ENCODE data around the gene IFNL1. TPM values are rescaled to one million over a fixed set of nuclear protein-coding genes. Genes with fewer than 3 reads are reported as not detected.
"Not testable (repeated sequence)": the region's sequence is repeated elsewhere in the genome, so short reads cannot be mapped to it uniquely, and the experiment has no call there.

Gene IFNL1
- total RNA-seq, 1 donor from 2014 or later, result not detected

DNA sequence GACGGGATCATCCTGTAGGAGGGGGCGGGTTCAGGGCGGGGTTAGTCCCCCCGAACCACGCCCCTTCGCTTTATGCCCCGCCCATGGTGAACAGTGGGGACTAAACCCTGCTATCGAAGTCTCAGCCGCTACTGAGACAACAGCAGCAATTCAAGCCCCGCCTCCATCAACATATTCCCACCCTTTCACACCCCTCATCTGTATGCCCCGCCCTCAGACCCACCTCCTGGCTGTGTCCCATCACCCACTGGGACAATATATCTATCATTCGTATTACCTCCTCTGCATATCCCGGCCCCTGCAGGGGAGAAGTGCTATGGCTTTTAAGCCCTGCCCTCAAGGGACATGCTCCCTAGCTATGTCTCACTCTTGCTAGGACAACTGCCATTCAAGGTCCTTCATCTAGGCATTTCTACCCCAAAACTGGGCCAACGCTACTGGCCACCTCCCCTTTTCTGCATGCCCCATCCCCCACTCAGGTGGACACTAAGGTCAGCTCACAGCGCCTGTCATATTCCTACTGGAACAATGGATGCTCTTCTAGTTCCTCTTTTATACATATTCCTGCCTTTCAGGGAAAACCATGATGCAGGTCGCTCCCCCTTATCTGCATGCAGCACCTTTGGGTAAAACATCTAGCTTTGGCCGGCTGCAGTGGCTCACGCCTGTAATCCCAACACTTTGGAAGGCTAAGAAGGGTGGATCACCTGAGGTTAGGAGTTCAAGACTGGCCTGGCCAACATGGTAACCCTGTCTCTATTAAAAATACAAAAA, 12.5 kb downstream of the IFNL1 start:
- peak; percentile 21 for DNase-seq

DNA sequence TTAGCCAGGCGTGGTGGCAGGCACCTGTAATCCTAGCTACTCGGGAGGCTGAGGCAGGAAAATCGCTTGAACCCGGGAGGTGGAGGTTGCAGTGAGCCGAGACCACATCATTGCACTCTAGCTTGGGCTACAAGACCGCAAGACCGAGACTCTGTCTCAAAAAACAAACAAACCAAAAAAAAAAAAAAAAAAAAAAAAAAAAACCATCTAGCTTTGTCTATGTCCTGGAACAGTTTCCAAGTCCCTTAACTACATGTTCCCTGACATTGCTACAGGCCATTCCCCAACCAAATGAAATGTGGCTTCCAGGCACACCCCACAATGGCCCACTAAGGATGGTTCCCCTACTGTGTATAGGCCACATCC, 13.1 kb downstream of the IFNL1 start:
- not testable (repeated sequence) for DNase-seq

DNA sequence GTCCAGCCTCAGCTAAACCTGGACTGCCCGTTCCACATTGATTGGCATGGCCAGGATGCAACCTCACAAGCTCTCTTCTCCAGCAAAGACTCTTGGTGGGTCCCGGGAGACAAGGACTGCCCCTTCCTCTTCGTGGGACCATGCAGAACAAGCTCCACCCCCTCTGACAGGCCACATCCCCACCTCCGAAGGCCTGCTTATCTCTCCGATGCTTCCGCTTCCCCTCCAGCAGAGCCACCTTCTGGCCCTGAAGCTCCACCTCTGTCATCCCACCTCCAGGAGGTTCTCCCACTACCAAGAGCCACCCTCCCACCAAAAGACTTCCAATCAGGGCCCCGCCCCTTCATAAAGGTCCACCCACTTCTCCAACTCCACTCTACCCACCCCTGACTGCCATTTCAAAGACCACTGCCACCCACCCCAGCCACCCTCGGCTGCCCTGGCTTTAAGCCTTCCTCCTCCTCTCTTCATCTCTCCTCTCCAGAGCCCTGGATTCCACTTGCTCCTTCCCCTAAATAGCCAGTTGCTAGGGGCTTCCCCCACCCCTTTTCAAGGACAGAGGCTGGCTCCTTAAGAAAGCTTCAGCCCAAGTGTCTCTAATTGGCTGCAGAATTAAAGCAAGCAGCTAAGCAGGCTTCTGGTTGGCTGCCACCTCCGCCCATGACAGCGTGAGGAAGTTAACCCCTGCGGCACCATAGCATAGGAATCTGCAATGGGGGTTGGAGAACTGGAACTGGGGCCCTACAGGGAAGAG, 14.5 kb downstream of the IFNL1 start:
- DNase-seq, result peak; percentile 43

DNA sequence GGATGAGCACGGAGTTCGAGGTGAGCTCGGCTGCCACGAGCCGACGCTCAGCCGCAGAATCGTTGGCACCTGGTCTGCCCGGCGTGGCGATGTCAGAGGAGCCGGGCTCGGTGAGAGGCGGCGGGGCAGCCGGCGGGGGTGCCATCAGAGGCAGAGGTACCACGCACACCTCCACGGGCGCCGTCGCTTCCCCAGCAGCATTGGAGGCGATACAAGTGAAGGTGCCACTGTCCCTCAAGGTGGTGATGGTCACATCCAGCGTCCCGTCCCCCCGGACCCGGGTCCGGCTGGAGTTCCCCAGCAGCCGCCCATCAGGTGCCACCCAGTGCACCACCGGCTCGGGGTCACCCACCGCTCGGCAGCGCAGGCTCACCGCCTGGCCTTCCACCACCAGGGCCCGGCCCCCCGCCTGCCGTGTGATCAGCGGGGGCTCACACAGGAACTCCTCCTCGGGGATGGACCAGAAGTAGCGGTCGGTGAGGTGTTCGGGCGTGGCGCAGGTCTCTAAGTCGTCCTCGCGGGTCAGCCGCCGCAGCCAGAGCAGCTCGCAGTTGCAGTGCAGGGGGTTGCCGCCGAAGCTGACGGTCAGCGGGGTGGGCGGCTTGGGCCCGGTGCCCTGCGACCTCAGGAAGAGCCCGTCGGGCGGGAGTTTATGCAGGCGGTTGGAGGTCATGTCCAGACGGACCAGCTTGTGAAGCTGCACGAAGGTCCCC, 18.0 kb downstream of the IFNL1 start:
- DNase-seq, result no peak

DNA sequence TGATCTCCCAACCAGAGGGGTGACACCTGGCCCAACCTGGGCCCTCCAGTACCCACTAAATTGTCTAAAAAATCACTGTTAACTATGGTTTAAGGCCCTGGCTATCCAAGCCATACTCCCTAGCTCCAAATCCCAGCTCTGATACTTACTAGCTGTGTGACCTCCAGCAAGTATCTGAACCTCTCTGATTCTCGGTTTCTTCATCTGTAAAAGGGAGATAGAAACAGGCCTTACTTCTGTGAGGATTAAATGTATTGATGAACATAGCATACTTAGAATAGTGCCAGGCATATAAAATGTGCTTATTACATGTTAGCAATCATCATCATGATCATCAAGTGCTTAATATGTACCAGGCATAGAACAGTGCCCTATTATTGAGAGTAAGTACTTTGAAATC, 19.7 kb downstream of the IFNL1 start:
- DNase-seq, result no peak

DNA sequence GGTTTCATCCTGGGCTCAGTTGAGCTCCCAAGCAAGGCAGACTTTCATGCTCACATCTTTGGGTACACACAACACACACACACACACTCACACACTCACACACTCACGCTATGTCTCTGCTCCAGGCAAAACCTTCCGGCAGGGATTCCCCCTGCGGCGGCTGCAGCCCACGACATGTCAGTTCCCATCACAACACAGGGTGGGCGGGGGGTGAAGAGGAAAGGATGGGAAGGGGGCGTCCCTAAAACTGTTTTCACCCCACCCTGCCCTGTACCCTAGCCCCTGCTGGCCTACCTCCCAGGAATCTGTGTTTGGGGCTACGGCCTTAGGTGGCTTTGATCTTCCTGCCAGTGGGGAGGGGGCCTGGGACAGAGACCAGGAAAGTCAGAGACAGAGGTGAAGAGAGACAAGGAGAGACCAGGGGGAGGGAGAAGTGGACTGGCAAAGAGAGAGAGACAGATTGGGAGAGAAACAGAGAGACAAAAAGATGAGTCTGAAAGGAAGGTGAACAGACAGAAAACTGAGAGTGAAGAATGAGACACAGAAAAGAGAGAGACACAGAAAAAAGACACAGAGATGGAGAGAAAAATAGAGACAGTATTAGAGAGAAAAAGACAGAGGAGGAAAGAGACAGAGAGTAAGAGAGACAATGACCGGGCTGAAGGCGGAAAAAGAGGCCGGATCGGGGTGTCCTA, 20.6 kb downstream of the IFNL1 start:
- DNase-seq, result no peak

DNA sequence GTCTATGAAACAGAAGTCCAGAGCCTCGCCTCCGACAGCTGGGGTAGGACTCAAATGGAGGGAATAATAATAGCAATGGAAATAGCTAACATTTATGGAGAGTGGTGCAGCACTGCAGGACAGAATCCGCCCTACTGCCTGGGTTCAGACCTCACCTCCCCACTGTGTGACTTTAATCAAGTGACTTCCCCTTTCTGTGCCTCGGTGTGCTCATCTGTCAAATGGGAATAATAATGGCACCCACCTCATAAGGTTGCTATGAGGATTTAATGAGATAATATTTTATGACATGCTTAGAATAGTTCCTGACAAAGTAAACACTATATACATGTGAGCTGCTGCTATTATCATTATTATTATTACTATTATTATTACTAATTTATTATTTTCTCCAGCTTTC, 21.3 kb downstream of the IFNL1 start:
- no peak for DNase-seq

DNA sequence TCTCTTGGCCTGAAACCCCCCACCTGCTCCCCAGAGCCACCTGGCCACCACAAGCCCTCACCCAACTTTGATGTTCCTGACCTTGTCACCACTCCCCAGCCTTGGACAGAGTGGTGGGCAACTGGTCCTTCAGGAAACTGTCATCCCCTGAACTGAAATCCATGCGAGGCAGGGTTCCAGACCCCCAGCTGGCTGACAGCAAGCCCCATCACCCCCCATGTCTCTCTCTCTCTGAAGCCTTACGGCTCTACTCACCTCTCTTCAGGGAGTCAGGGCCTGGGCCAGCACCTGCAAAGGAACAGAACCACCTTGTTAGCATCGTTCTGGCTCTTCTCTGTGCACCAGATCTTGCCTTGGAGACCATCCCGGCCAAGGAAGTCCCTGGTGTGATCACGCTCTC, 21.9 kb downstream of the IFNL1 start:
- DNase-seq, result no peak

DNA sequence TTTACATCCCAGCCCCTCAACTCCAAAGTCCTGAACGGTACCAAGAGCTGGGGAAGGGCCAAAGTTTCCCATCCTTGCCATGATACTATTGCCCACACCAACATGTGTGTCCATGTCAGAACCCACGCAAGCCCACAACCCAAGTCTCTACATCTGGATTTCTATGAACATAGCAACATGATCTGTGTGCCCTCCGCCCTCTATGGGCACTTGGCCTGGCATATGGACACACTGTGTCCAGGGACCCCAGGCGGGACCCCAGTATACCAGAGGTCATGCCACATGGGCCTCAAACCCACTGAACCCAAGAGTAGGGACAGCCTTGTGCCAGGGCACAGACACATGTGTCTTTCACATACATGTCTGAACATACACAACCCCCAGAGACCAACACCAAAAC, 22.5 kb downstream of the IFNL1 start:
- DNase-seq, result no peak

DNA sequence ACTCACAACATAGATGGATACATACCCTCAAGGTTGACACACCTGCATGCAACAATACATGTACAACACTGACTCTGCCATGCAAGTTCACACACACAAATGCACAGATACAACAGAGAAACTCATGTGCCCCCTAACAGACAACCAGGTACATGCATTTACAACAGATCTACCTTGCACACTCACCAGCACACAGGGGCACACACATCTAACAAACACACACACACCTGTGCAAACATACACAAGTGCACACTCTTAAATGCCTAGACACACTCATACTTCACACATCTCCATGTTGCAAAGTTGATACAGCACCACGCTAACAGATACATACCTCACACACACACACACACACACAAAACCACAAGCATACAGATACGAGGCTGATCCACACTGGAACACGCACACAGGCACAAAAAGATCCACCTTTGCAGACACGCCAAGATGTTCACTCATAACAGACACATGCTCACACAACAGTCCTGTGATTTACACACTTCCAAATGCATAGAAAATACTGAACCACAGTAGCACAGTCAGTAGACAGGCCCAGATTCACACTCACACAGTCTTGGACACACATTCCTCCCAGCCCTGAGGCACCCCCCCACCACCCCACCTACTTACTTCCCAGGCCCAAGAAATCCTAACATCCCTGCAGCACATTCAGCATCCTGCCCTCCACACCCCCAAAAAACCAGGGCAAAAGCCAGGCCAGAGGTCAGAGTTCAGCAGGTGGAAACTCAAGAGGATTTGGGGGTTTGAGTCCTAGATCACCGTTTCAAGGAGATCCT, 23.1 kb downstream of the IFNL1 start:
- no peak for DNase-seq

DNA sequence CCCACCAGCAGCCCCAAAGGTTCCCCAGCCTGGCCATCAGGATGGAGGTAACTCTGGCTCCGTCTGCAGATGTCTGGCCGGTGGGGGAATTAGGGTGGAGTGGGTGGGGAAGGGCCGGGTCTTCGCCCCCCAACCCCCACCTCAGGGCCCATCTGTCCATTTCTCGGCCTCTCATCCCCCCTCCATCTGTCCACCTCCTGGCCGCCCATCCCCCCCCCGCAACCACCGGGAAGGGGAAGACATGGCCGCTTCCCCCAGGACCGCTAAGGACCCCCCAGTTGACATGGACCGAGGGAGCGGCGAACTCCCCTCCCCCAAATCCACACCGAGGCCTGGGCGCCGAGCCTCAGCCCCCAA, 23.7 kb downstream of the IFNL1 start:
- no peak for DNase-seq

DNA sequence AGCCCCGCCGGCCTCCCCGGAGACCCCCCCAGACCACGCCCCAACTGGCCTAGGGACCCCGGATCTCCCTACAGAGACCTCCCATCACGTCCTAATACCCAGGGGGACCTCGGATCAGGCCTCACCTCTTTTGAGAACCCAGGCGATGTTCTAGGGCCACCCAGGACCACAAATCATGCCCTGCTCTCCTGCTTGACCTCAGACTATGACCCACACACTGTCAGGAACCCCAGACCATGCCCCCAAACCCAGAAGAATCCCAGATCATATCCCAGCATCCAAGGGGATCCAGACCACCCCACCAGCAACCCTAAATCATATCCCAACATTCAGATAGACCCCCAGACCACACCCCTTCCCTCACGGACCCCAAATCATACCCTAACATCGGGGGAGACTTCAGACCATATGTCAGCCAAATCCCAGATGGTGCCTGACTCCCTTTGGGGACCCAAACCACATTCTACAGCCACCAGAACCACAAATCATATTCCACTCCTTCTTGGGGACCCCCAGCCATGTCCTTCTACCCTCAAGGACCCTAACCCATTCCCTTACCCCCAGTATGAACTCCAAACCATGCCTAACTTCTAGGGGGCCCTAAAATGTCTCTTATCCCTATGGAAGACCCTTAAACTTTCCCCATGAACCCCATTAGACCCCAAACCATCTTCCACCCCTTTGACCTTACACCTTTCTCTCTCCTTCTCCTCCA, 25.1 kb downstream of the IFNL1 start:
- no peak for DNase-seq

DNA sequence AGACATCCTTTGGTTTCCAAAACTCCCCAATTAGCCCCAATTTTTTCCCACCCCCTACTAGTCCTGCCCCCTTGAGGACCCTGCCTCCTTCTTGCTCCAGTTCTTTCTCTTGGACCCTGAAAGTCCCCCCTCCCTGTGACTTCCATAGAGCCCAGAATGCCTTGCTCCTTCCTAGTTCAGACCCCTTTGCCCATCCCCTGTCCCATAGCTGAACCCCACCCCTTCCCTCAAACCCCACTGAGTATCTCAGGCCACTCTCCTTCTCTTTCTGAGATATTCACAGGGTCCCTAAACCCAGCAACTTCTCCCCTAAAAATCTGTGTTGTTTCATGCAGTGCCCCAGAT, 25.6 kb downstream of the IFNL1 start:
- DNase-seq, result no peak

DNA sequence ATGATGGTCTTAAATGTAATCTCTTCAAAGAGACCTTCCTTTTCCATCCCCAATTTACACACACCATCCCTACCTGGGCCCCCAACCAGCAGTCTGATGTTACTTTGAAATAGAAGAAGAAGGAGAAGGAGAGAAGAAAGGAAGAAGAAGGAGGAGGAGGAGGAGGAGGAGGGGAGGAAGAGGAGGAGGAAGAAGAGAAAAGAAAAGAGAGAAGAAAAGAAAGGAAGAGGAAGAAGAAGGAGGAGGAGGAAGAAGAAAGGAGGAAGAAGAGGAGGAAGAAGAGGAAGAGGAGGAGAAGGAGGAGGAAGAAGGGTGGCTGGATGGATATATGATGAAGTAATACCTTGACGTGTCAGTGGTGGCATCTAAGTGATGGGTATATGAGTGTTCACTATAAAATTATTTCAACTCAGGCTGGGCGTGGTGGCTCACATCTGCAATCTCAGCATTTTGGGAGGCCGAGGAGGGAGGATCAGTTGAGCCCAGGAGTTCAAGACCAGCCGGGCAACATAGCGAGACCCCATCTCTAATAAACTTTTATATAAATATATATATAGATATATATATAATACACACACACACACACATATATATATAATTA, 28.1 kb downstream of the IFNL1 start:
- DNase-seq, result no peak

DNA sequence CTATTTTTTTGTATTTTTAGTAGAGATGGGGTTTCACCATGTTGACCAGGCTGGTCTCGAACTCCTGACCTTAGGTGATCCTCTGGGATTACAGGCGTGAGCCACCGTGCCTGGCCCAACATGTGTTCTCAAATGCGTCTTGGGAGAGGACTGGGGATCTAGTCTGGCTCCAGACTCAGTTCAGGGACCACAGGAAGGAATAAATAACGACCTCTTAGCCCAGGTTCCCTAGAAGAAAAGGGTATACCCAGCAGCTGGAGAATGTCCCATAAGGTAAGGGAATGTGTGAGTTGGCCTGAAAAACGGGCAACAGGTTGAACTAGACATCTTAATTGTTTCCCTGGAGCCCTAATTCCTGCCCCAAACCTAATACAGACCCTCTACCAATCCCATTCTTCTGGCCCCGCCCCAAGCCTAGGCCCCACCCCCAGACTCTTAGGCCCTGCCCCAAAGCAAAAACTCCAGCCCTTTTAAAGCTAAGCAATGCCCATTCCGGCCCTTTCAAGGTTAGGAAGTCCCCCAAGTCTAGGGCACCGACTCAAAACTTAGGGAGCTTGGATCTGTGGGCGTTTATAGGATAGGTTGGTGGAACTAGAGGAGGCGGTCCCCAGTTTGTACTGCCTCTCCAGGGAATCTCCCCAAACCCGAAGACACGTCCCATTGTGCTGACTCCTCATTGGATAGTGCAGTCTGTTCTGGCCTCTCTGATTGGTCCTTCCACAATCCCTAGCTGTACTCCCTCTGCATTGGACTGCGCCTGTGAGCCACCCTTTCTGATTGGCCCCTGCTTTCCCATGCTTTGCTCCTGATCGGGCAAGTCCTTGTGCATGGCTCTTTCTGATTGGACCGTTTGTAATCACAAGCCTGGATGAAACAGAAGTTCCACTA, 29.8 kb downstream of the IFNL1 start:
- DNase-seq, result no peak

DNA sequence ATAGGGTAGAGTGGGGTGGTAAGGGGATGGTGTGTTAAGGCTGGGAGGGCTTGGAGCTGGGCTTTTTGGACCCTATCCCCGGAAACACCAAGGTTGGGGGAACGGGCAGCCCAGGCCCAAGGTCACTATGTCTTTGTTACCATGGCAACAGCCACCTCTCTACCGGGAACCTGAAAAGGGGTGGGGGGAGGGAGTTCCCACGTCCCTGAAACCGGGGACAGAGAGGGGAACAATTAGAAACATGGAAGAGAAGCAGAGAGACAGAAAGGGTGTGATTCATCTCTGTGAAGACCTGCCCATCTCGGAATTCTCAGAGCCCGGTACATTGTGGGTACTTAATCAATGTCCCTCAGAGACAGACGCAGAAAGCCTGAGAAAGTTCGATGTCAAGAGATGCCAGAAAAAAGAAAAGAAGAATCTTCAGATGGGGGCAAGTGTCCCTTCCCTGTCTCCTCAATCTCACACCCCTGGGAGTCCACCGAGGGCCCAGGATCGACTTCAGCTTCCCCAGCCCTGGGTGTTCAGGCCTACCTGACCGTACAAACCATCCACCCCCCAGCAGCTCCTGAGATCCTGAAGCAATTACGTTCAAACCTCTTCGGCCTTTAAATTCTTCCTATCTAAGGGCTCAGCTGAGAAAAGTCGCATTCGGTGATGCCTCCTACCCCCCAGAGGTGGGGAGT, 31.3 kb downstream of the IFNL1 start:
- no peak for DNase-seq

DNA sequence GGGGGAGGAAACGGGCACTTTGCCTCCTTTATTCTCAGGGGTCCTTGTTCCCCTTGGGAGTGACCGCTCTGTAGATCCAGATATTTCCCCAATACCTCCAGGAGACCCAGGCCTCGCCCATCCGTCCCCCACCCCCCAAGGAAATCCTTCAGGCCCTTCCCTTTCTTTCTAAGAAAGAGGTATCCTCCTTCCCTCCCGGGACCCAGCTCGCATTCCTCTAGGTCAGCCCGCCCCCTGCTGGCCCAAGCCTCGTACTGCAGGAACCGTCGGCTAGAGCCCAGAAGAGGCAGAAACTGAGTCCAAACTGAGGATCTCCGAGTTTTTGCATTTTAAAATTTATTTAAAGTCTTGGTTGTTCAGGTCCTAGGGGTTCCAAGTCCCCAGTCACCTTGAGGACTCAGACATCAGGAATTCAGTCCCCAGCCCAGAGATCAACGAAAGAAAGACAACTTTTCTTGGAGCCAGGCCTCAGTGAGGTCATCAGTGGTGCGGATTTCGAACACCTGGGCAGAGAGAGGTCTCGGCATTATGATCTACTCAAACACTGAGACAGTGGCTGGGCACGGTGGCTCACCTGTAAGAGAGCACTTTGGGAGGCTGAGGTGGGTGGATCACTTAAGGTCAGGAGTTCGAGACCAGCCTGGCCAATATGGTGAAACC, 32.0 kb downstream of the IFNL1 start:
- DNase-seq, result peak; percentile 94

DNA sequence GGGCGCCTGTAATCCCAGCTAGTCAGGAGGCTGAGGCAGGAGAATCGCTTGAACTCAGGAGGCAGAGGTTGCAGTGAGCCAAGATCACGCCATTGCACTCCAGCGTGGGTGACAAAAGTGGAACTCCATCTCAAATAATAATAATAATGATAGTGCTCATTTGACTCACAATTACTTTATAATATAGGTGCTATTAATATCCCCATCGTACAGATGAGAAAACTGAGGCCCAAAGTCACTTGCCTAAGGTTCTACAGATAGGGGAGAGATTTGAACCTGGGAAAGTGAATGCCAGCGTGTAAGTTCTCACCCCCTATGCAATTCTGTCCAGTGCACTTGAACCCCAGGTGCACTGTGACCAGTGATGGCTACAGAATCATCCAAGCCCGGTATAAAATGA, 33.7 kb downstream of the IFNL1 start:
- DNase-seq, result no peak

DNA sequence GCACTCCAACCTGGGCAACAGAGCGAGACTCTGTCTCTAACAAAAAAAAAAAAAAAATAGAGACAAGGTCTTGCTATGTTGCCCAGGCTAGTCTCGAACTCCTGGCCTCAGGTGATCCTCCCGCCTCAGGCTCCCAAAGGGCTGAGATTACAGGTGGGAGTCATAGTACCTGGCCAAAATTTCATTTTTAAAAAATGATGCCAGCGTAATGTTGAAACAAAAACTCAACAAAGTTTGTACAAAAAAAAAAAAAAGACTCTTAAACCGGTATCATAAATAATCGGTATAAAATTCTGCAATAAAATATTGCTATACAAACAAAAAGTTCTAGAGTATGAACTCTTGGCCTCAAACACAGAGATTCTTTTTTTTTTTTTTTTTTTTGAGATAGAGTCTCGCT, 36.1 kb downstream of the IFNL1 start:
- no peak for DNase-seq
